ENCODE measurements around the gene EPB41L4A. TPM values are rescaled to one million over a fixed set of nuclear protein-coding genes. Genes with fewer than 3 reads are reported as not detected.

The EPB41L4A gene
- polyA plus RNA-seq, 1 donor (not counting 4 experiments of a cell fraction or from before 2014, with no cell fraction given), result 3.5 TPM

- TF ChIP-seq CTCF (optimal IDR thresholded peaks at IDR 0.05 in 1 of 3, IDR thresholded peaks at IDR 0.05 in 1 of 3, conservative IDR thresholded peaks at IDR 0.05 in 1 of 3; ENCODE audit: extremely low read depth in 1 of 3, insufficient read depth in 2 of 3, low read length in 3 of 3) (no peak), EZH2 (IDR thresholded peaks at IDR 0.05; ENCODE audit: low read length) (no peak)
- DNase-seq (ENCODE audit: low read depth, low spot score), result no peak
Measured at GRCh38 chr5:112413611-112414010, 5.5 kb downstream of the EPB41L4A start.

GRCh38 chr5:112412346-112412745 is 6.7 kb downstream of the EPB41L4A start:
- H3K27me3 ChIP-seq (ENCODE audit: control insufficient read depth, extremely low read depth, insufficient read depth, low read length), result no peaks in the 10 kb centered on the region
- H3K9me1 ChIP-seq (ENCODE audit: control insufficient read depth, extremely low read depth, insufficient read depth, low read length), result peaks cover 2% of the 10 kb centered on the region
- no peaks in the 10 kb centered on the region for H3K36me3 ChIP-seq (ENCODE audit: control insufficient read depth in 2 of 2, extremely low read depth in 1 of 2, insufficient read depth in 2 of 2, low read length in 2 of 2)
- no peaks in the 10 kb centered on the region for H3K9me3 ChIP-seq (ENCODE audit: control insufficient read depth, low read depth, low read length)
- no peak overlapping the region for H3K9ac ChIP-seq (ENCODE audit: control insufficient read depth, extremely low read depth, insufficient read depth, low read length)
- dilution Hi-C loops (cut with MboI; ENCODE audit: extremely low pct_ligation_motif_present, low sequenced_read_pairs), result loop anchor here (25.0 kb wide), 1 partner anchor 200 kb away; no protein-coding TSS in a partner anchor
- H3K27ac ChIP-seq (ENCODE audit: control insufficient read depth, insufficient read depth, low read length), result no peak overlapping the region
- FAIRE-seq, result peak; percentile 88
- peak overlapping the region; percentile 47 for H3K4me2 ChIP-seq (ENCODE audit: control insufficient read depth, extremely low read depth, insufficient read depth, low read depth, low read length)
- peak; percentile 48 for DNase-seq (ENCODE audit: low read depth, low spot score)
- H3K79me2 ChIP-seq (ENCODE audit: control insufficient read depth, insufficient read depth, low read length), result no peaks in the 10 kb centered on the region
- H2AFZ ChIP-seq (ENCODE audit: control insufficient read depth, low read length), result no peak overlapping the region
- peaks cover 20% of the 10 kb centered on the region for H3K4me1 ChIP-seq (ENCODE audit: control insufficient read depth, extremely low read depth, insufficient read depth, low read length)
- TF ChIP-seq CTCF (optimal IDR thresholded peaks at IDR 0.05 in 1 of 3, IDR thresholded peaks at IDR 0.05 in 1 of 3, conservative IDR thresholded peaks at IDR 0.05 in 1 of 3; ENCODE audit: extremely low read depth in 1 of 3, insufficient read depth in 2 of 3, low read length in 3 of 3), result no peak
- no peak for TF ChIP-seq EZH2 (IDR thresholded peaks at IDR 0.05; ENCODE audit: low read length)
- H3K4me3 ChIP-seq (ENCODE audit: control insufficient read depth in 2 of 3, extremely low read depth in 1 of 3, insufficient read depth in 2 of 3, low read depth in 1 of 3, low read length in 3 of 3), result no peak overlapping the region
- H4K20me1 ChIP-seq (ENCODE audit: control insufficient read depth, extremely low read depth, insufficient read depth, low read length), result no peaks in the 10 kb centered on the region

More at GRCh38 chr5:112413611-112414010, 5.5 kb downstream of the EPB41L4A start:
- no peaks in the 10 kb centered on the region for H3K79me2 ChIP-seq (ENCODE audit: control insufficient read depth, insufficient read depth, low read length)
- H3K9me3 ChIP-seq (ENCODE audit: control insufficient read depth, low read depth, low read length), result no peaks in the 10 kb centered on the region
- H3K9me1 ChIP-seq (ENCODE audit: control insufficient read depth, extremely low read depth, insufficient read depth, low read length), result peaks cover 2% of the 10 kb centered on the region
- no peak overlapping the region for H2AFZ ChIP-seq (ENCODE audit: control insufficient read depth, low read length)
- no peak overlapping the region for H3K27ac ChIP-seq (ENCODE audit: control insufficient read depth, insufficient read depth, low read length)
- H3K4me3 ChIP-seq (ENCODE audit: control insufficient read depth in 2 of 3, extremely low read depth in 1 of 3, insufficient read depth in 2 of 3, low read depth in 1 of 3, low read length in 3 of 3), result no peak overlapping the region
- H3K9ac ChIP-seq (ENCODE audit: control insufficient read depth, extremely low read depth, insufficient read depth, low read length), result no peak overlapping the region
- FAIRE-seq, result no peak
- no peaks in the 10 kb centered on the region for H3K36me3 ChIP-seq (ENCODE audit: control insufficient read depth in 2 of 2, extremely low read depth in 1 of 2, insufficient read depth in 2 of 2, low read length in 2 of 2)
- dilution Hi-C loops (cut with MboI; ENCODE audit: extremely low pct_ligation_motif_present, low sequenced_read_pairs), result loop anchor here (25.0 kb wide), 1 partner anchor 201 kb away; no protein-coding TSS in a partner anchor
- H3K4me1 ChIP-seq (ENCODE audit: control insufficient read depth, extremely low read depth, insufficient read depth, low read length), result peaks cover 22% of the 10 kb centered on the region
- no peaks in the 10 kb centered on the region for H4K20me1 ChIP-seq (ENCODE audit: control insufficient read depth, extremely low read depth, insufficient read depth, low read length)
- H3K27me3 ChIP-seq (ENCODE audit: control insufficient read depth, extremely low read depth, insufficient read depth, low read length), result no peaks in the 10 kb centered on the region
- no peak overlapping the region for H3K4me2 ChIP-seq (ENCODE audit: control insufficient read depth, extremely low read depth, insufficient read depth, low read depth, low read length)

Measured in keratinocyte (primary cell).